SK-N-SH (cell line): ENCODE results near the gene PDHA2.

Experiments used
- EP300 ChIP-seq, 2 experiments: IDR thresholded peaks; 2 replicates each; pipeline versions ENCODE4 v1.4.0 to v1.6.1; 2012; ENCODE audit warnings: borderline replicate concordance in 1 of 2, low read depth in 1 of 2, low read length in 1 of 2
- EZH2phosphoT487 ChIP-seq: fragments of 200-600 bp; sonication (generic); IDR thresholded peaks from 2 replicates; pipeline ENCODE4 v1.6.1; 2017; ENCODE audit warnings: low read depth, mixed run types, mild to moderate bottlenecking, antibody characterized with exemption, moderate library complexity, borderline replicate concordance
- FOXM1 ChIP-seq: IDR thresholded peaks from 2 replicates; pipeline ENCODE4 v1.4.0; 2012; ENCODE audit warnings: low read depth, mild to moderate bottlenecking
- JUND ChIP-seq: IDR thresholded peaks from 2 replicates; pipeline ENCODE4 v1.4.0; 2012
- MXI1 ChIP-seq: IDR thresholded peaks from 2 replicates; pipeline ENCODE4 v1.6.1; 2012; ENCODE audit warnings: mild to moderate bottlenecking, low read depth, low read length, improper control_type of control experiment
- RAD21 ChIP-seq: IDR thresholded peaks from 2 replicates; pipeline ENCODE4 v1.6.1; 2012; ENCODE audit warnings: mild to moderate bottlenecking, low read length
- RFX5 ChIP-seq: IDR thresholded peaks from 2 replicates; pipeline ENCODE4 v1.6.1; 2012; ENCODE audit warnings: mild to moderate bottlenecking, improper control_type of control experiment, low read length
- TAF1 ChIP-seq: IDR thresholded peaks from 2 replicates; pipeline ENCODE4 v1.6.1; 2012; ENCODE audit warnings: low read depth, mild to moderate bottlenecking, low read length, moderate library complexity, borderline replicate concordance
- TEAD4 ChIP-seq: IDR thresholded peaks from 2 replicates; pipeline ENCODE4 v1.4.0; 2012; ENCODE audit warnings: mild to moderate bottlenecking, borderline replicate concordance; ENCODE audit not compliant: insufficient read depth
- YY1 ChIP-seq: IDR thresholded peaks from 2 replicates; pipeline ENCODE4 v1.4.0; 2012; ENCODE audit warnings: low read depth, mild to moderate bottlenecking
- TF ChIP-seq, protein P1 (sequence below): fragments of 200-600 bp; sonication (generic); IDR thresholded peaks from 2 replicates; pipeline ENCODE4 v1.6.1; 2017; ENCODE audit warnings: antibody characterized with exemption, mild to moderate bottlenecking, moderate library complexity
- TF ChIP-seq, protein P2 (sequence below): IDR thresholded peaks from 2 replicates; pipeline ENCODE4 v1.4.0; 2012; ENCODE audit warnings: low read depth
- TF ChIP-seq, protein P3 (sequence below): IDR thresholded peaks from 2 replicates; pipeline ENCODE4 v1.4.0; 2012; ENCODE audit warnings: low read depth, borderline replicate concordance
- TF ChIP-seq, protein P4 (sequence below): IDR thresholded peaks from 2 replicates; pipeline ENCODE4 v1.6.1; 2012; ENCODE audit warnings: mild to moderate bottlenecking, low read depth, low read length, moderate library complexity

DNA sequence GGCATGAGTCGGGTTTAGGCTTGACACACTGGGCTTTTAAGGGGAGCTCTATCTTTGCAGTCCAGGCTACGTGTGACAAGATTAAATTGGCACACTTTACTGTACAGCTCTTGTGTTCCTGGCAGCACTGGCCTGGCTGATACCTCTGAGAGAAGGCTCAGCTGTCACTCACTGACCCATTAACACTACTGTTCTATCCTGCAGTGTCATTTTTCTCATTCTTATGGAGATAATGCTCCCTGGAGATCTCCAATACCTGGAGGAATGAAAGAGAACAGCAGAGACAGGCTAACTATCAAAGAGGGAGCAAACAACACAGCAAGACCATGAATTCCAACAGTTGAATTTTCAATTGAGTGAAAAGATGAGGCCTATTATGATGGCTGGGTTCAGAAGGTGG, 1.7 kb upstream of the PDHA2 start:
- no peak for TF ChIP-seq TAF1
- TF ChIP-seq, protein P1, sequence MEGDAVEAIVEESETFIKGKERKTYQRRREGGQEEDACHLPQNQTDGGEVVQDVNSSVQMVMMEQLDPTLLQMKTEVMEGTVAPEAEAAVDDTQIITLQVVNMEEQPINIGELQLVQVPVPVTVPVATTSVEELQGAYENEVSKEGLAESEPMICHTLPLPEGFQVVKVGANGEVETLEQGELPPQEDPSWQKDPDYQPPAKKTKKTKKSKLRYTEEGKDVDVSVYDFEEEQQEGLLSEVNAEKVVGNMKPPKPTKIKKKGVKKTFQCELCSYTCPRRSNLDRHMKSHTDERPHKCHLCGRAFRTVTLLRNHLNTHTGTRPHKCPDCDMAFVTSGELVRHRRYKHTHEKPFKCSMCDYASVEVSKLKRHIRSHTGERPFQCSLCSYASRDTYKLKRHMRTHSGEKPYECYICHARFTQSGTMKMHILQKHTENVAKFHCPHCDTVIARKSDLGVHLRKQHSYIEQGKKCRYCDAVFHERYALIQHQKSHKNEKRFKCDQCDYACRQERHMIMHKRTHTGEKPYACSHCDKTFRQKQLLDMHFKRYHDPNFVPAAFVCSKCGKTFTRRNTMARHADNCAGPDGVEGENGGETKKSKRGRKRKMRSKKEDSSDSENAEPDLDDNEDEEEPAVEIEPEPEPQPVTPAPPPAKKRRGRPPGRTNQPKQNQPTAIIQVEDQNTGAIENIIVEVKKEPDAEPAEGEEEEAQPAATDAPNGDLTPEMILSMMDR: no peak
- TF ChIP-seq, protein P2, sequence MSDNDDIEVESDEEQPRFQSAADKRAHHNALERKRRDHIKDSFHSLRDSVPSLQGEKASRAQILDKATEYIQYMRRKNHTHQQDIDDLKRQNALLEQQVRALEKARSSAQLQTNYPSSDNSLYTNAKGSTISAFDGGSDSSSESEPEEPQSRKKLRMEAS: no peak
- no peak for TF ChIP-seq YY1
- TF ChIP-seq, protein P3, sequence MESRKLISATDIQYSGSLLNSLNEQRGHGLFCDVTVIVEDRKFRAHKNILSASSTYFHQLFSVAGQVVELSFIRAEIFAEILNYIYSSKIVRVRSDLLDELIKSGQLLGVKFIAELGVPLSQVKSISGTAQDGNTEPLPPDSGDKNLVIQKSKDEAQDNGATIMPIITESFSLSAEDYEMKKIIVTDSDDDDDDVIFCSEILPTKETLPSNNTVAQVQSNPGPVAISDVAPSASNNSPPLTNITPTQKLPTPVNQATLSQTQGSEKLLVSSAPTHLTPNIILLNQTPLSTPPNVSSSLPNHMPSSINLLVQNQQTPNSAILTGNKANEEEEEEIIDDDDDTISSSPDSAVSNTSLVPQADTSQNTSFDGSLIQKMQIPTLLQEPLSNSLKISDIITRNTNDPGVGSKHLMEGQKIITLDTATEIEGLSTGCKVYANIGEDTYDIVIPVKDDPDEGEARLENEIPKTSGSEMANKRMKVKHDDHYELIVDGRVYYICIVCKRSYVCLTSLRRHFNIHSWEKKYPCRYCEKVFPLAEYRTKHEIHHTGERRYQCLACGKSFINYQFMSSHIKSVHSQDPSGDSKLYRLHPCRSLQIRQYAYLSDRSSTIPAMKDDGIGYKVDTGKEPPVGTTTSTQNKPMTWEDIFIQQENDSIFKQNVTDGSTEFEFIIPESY: no peak
- no peak for TF ChIP-seq RAD21
- TF ChIP-seq EZH2phosphoT487: no peak
- no peak for TF ChIP-seq EP300 (IDR thresholded peaks at IDR 0.05; ENCODE audit: borderline replicate concordance in 1 of 2, low read depth in 1 of 2, low read length in 1 of 2)
- no peak for TF ChIP-seq MXI1
- TF ChIP-seq TEAD4: no peak
- no peak for TF ChIP-seq RFX5
- TF ChIP-seq, protein P4, sequence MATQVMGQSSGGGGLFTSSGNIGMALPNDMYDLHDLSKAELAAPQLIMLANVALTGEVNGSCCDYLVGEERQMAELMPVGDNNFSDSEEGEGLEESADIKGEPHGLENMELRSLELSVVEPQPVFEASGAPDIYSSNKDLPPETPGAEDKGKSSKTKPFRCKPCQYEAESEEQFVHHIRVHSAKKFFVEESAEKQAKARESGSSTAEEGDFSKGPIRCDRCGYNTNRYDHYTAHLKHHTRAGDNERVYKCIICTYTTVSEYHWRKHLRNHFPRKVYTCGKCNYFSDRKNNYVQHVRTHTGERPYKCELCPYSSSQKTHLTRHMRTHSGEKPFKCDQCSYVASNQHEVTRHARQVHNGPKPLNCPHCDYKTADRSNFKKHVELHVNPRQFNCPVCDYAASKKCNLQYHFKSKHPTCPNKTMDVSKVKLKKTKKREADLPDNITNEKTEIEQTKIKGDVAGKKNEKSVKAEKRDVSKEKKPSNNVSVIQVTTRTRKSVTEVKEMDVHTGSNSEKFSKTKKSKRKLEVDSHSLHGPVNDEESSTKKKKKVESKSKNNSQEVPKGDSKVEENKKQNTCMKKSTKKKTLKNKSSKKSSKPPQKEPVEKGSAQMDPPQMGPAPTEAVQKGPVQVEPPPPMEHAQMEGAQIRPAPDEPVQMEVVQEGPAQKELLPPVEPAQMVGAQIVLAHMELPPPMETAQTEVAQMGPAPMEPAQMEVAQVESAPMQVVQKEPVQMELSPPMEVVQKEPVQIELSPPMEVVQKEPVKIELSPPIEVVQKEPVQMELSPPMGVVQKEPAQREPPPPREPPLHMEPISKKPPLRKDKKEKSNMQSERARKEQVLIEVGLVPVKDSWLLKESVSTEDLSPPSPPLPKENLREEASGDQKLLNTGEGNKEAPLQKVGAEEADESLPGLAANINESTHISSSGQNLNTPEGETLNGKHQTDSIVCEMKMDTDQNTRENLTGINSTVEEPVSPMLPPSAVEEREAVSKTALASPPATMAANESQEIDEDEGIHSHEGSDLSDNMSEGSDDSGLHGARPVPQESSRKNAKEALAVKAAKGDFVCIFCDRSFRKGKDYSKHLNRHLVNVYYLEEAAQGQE: no peak
- no peak for TF ChIP-seq FOXM1
- TF ChIP-seq JUND: no peak
